Keratinocyte (primary cell): ENCODE results near the gene PIP4K2B.

ENCODE experiments used
- EZH2 ChIP-seq: IDR thresholded peaks from one replicate; pipeline ENCODE4 v1.6.1; 2012; ENCODE audit warnings: inconsistent platforms, mild to moderate bottlenecking, low read length, moderate library complexity
- TF ChIP-seq, protein P1 (sequence below), 3 experiments: IDR thresholded peaks in 1 of 3; conservative IDR thresholded peaks in 1 of 3; optimal IDR thresholded peaks in 1 of 3; 2 replicates in 2 of 3; 3 replicates in 1 of 3; pipeline versions ENCODE3 to v1.5.1; 2011; ENCODE audit warnings: low read length in 3 of 3, mild to moderate bottlenecking in 3 of 3, moderate library complexity in 2 of 3, control low read depth in 1 of 3, inconsistent platforms in 1 of 3; ENCODE audit not compliant: insufficient read depth in 2 of 3; ENCODE audit errors: extremely low read depth in 1 of 3

DNA sequence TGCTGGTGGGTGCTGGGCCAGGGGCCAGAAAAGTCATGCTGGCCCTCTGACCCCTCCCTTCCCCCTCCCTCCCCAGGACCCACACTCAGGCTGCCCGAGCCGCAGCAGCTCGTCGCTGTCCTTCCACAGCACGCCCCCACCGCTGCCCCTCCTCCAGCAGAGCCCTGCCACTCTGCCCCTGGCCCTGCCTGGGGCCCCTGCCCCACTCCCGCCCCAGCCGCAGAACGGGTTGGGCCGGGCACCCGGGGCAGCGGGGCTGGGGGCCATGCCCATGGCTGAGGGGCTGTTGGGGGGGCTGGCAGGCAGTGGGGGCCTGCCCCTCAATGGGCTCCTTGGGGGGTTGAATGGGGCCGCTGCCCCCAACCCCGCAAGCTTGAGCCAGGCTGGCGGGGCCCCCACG is 77.6 kb downstream of the PIP4K2B start:
- TF ChIP-seq, protein P1, sequence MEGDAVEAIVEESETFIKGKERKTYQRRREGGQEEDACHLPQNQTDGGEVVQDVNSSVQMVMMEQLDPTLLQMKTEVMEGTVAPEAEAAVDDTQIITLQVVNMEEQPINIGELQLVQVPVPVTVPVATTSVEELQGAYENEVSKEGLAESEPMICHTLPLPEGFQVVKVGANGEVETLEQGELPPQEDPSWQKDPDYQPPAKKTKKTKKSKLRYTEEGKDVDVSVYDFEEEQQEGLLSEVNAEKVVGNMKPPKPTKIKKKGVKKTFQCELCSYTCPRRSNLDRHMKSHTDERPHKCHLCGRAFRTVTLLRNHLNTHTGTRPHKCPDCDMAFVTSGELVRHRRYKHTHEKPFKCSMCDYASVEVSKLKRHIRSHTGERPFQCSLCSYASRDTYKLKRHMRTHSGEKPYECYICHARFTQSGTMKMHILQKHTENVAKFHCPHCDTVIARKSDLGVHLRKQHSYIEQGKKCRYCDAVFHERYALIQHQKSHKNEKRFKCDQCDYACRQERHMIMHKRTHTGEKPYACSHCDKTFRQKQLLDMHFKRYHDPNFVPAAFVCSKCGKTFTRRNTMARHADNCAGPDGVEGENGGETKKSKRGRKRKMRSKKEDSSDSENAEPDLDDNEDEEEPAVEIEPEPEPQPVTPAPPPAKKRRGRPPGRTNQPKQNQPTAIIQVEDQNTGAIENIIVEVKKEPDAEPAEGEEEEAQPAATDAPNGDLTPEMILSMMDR (optimal IDR thresholded peaks at IDR 0.05 in 1 of 3, IDR thresholded peaks at IDR 0.05 in 1 of 3, conservative IDR thresholded peaks at IDR 0.05 in 1 of 3; ENCODE audit: extremely low read depth in 1 of 3, insufficient read depth in 2 of 3, low read length in 3 of 3): no peak
- TF ChIP-seq EZH2: no peak
